HG03060 (cell line): ENCODE measurements around the gene CCDC18.
"Not testable (repeated sequence)": the region's sequence is repeated elsewhere in the genome, so short reads cannot be mapped to it uniquely, and the experiment has no call there.

Experiments used
- ATAC-seq: cut with Tn5 transposase; IDR thresholded peaks from one replicate; pipeline ENCODE4 v1.9.1; 2021; ENCODE audit warnings: low read depth, moderate number of reproducible peaks; ENCODE audit not compliant: unreplicated experiment

The CCDC18 gene

GRCh38 chr1:93221913-93222312 is 41.4 kb downstream of the CCDC18 start:
- ATAC-seq, result no peak

DNA sequence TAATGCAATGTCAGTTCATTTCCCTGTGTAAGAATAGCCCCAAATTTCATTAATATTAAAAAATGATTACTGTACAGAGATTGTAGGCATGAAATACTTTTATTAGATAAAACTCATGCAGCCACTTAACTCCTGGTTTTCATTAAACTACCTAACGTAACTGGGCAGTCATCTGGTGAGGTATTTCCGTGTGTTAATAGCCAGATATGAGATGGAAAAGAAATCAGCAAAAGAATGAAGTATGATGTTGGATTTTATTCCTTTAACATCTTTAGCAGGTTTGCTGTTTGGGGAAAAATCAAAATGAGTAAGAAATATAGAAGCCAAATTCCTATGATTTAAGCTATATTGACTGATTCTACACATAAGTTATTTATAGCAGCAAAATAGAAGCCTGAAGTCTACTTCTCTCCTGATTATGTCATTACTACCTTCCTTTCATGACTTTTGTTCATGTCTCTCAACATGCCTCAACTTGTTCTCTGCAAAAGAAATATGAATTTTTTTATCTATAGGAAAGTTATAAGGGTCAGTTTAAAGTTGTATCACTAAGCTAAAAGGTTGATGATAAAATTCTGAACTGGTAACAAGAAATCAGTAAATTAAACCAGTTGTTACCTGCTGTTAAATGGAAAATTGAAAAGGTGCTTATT is 42.6 kb downstream of the CCDC18 start:
- no peak for ATAC-seq

DNA sequence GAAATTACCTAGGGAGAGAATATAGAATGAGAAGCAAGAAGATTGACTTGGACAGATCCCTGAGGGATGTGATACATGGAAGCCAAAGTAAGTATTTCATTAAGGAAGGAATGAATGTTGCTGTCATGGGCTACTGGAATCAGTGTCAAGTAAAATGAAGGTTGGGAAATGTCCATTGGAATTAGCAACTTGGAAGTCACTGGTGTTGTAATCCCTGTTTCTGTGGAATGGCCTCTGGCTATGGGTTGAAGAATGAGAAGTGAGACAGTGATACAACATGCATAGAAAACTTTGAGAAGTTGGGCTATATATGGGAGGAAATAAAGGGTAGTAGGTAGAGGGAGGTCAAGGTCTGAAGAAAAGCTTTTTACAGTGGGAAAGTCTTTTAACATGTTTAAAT is 54.7 kb downstream of the CCDC18 start:
- ATAC-seq, result no peak

- no peak for ATAC-seq
These were observed 56.5 kb downstream of the CCDC18 start for GRCh38 chr1:93237021-93237420.

- no peak for ATAC-seq
These were observed 57.9 kb downstream of the CCDC18 start for GRCh38 chr1:93238425-93238824.

DNA sequence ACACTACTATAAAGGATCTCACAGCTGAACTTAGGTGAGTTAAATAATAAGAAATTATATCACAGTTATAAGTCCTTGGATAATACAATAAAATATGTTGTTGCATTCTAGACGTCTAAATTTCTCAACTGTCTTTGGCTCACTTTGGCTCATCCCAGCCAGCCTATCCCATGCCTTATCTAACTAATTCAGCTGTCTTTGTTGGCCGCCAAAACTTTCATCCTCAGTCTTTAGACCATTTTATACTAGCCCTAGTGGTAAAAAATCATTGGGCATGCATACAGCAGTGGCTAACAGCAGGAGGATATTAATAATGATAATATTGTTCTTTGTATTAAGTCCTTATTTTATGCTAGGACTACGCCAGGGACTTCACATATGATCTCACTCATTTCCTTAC is 59.3 kb downstream of the CCDC18 start:
- no peak for ATAC-seq

DNA sequence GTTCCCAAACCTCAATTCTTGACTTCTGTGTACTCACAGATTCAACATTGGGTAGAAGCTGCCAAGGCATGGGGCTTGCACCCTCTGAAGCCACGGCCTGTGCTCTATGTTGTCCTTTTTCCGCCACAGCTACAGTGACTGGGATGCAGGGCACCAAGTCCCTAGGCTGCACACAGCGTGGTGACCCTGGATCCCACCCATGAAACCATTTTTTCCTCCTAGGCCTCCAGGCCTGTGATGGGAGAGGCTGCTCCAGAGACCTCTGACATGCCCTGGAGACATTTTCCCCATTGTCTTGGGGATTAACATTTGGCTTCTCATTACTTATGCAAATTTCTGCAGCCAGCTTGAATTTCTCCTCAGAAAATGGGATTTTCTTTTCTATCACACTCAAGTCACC is 62.7 kb downstream of the CCDC18 start:
- ATAC-seq, result not testable (repeated sequence)

- ATAC-seq, result no peak
These were observed 64.0 kb downstream of the CCDC18 start for GRCh38 chr1:93244298-93245069.

GRCh38 chr1:93251966-93252365 is 71.4 kb downstream of the CCDC18 start:
- ATAC-seq, result no peak

DNA sequence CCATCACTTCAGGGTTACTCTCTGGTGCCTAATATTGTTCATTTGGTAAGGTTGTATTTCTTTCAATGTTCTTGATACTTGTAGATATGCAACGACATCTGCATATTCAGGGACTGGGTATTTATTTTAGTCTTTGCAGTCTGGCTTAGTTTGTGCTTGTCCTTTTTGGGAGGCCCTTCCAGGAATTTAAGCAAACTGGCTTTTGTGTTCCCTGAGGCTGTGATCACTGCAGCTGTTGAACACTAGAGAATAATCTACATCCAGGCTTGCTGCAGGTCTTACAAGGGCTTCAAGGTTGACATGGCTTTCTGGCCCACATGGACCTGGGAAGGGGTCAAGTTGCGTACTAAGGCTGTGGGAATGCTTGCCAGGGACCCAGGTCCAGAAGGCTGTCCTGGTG is 72.1 kb downstream of the CCDC18 start:
- no peak for ATAC-seq

GRCh38 chr1:93253516-93253915 is 73.0 kb downstream of the CCDC18 start:
- ATAC-seq, result no peak

- ATAC-seq, result no peak
These were observed 74.9 kb downstream of the CCDC18 start for GRCh38 chr1:93255222-93256079.

DNA sequence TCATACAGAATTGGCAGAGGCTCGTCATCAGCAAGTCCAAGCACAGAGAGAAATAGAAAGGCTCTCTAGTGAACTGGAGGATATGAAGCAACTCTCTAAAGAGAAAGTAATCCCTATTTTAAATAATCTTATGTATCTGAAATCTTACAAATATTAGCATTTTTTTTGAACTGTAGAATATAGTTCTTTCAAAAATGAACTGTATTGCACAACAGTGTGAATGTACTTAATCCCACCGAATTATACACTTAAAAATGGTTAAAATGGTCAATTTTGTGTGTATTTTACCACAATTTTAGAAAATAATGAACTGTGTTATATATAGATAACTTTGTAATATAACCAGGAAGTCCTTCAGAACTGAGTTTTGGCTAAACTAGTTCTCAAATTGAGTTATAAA is 75.9 kb downstream of the CCDC18 start:
- ATAC-seq, result no peak

DNA sequence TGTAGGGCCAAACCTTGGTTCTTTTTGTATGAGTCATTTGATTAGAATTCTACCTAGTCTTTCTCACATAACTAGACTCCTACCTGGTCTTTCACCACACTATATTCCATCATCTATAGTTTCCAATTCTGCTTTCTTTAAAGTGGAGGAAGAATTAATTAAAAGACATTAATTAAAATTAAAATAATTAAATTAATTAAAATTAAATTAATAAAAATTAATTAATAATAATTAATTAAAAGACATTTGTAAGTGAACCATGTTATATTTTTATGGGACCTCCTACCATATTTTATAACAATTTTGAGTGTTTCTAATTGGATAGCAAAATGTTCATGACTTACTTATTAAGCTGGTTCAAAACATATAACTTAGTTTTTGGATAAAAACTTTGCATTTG is 77.4 kb downstream of the CCDC18 start:
- ATAC-seq, result no peak

DNA sequence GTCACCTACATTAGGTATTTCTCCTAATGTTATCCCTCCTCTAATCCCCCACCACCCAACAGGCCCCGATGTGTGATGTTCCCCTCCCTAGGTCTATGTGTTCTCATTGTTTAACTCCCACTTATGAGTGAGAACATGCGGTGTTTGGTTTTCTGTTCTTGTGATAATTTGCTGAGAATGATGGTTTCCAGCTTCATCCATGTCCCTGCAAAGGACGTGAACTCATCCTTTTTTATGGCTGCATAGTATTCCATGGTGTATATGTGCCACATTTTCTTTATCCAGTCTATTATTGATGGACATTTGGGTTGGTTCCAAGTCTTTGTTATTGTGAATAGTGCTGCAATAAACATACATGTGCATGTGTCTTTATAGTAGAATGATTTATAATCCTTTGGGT is 80.2 kb downstream of the CCDC18 start:
- ATAC-seq, result not testable (repeated sequence)

DNA sequence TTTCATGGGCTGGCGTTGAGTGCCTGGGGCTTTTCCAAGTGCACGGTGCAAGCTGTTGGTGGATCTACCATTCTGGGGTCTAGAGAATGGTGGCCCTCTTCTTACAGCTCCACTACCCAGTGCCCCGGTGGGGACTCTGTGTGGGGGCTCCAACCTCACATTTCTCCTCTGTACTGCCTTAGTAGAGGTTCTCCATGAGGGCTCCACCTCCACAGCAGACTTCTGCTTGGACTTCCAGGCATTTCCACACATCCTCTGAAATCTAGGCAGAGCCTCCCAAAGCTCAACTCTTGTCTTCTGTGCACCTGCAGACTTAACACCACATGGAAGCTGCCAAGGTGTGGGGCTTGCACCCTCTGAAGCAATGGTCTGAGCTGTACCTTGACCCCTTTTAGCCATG is 82.1 kb downstream of the CCDC18 start:
- ATAC-seq, result no peak

DNA sequence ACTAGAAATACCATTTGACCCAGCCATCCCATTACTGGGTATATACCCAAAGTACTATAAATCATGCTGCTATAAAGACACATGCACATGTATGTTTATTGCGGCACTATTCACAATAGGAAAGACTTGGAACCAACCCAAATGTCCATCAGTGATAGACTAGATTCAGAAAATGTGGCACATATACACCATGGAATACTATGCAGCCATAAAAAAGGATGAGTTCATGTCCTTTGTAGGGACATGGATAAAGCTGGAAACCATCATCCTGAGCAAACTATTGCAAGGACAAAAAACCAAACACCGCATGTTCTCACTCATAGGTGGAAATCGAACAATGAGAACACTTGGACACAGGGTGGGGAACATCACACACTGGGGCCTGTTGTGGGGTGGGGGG is 88.4 kb downstream of the CCDC18 start:
- ATAC-seq, result not testable (repeated sequence)

DNA sequence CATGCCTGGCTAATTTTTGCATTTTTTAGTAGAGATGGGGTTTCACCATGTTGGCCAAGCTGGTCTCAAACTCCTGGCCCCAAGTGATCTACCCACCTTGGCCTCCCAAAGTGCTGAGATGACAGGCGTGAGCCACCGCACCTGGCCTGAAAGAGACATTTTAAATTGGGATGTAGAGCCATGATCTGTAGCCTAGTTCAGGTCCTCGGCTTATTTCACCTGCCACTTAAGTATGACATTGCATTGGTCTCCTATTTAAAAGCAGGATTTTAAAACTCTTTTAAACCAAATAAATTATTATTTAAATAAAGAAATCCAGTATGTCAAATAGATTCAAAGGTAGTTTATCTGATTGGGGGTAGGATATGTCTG is 94.7 kb downstream of the CCDC18 start:
- not testable (repeated sequence) for ATAC-seq

- no peak for ATAC-seq
These were observed 95.2 kb downstream of the CCDC18 start for GRCh38 chr1:93275634-93276295.

- ATAC-seq, result not testable (repeated sequence)
These were observed 97.0 kb downstream of the CCDC18 start for GRCh38 chr1:93277530-93277929.

GRCh38 chr1:93283496-93283895 is 103.0 kb downstream of the CCDC18 start:
- no peak for ATAC-seq
